ENCODE data around the gene PDSS2.

PDSS2 gene

DNA sequence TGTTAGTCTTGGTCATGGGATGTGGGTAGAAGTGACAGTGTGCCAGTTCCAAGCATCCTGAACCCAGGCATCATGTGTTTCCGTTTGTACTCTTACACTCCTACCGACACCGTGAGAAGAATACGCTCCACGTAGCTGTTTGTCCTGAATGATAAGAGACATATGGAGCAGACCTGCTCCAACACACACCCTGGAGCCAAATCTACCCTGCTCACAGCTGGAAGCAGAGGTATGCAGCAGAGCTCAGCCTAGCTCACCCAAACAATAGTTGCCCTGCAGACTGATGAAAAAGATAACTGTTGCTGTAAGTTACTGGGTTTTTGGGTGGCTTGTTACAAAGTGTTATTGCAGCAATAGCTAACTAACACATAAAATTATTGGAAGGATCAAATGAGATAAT is 14.3 kb upstream of the PDSS2 start:
- no peaks in the 10 kb centered on the region for H3K36me3 Mint-ChIP-seq (ENCODE audit: low read depth)

DNA sequence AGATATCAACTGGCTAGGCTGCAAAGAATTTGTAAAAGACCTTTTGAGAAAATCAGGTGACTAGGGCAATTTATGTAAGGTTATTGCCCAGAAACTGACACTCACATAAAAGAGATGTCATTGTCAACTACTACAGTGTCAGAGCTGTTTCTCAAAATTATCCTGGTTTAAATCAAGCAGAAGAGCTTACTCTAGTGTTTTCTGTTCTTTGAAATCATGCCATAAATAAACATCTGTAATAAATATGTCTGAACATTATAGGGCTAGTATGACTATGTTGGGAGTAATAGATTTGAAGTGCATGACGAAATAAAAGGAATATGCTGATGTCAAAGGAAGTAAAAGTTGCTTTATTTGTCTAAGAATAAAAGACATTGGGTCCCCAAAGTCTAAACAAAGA is 11.0 kb upstream of the PDSS2 start:
- Mint-ChIP-seq H3K27ac (no peak overlapping the region), H3K9me3 (no peaks in the 10 kb centered on the region), H3K4me3 (no peak overlapping the region), H3K27me3 (ENCODE audit: low read depth, poor library complexity) (peaks cover 12% of the 10 kb centered on the region), H3K36me3 (ENCODE audit: low read depth) (no peaks in the 10 kb centered on the region), H3K4me1 (peaks cover 6% of the 10 kb centered on the region)
- TF ChIP-seq, protein P1, sequence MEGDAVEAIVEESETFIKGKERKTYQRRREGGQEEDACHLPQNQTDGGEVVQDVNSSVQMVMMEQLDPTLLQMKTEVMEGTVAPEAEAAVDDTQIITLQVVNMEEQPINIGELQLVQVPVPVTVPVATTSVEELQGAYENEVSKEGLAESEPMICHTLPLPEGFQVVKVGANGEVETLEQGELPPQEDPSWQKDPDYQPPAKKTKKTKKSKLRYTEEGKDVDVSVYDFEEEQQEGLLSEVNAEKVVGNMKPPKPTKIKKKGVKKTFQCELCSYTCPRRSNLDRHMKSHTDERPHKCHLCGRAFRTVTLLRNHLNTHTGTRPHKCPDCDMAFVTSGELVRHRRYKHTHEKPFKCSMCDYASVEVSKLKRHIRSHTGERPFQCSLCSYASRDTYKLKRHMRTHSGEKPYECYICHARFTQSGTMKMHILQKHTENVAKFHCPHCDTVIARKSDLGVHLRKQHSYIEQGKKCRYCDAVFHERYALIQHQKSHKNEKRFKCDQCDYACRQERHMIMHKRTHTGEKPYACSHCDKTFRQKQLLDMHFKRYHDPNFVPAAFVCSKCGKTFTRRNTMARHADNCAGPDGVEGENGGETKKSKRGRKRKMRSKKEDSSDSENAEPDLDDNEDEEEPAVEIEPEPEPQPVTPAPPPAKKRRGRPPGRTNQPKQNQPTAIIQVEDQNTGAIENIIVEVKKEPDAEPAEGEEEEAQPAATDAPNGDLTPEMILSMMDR (IDR thresholded peaks at IDR 0.05): no peak
- DNase-seq: no peak

More for the DNA sequence above, 14.3 kb upstream of the PDSS2 start:
- Mint-ChIP-seq H3K27me3 (ENCODE audit: low read depth, poor library complexity) (peaks cover 15% of the 10 kb centered on the region), H3K9me3 (no peaks in the 10 kb centered on the region), H3K27ac (no peak overlapping the region), H3K4me3 (no peak overlapping the region), H3K4me1 (peaks cover 11% of the 10 kb centered on the region)
- TF ChIP-seq, protein P1 (IDR thresholded peaks at IDR 0.05): no peak
- no peak for DNase-seq

DNA sequence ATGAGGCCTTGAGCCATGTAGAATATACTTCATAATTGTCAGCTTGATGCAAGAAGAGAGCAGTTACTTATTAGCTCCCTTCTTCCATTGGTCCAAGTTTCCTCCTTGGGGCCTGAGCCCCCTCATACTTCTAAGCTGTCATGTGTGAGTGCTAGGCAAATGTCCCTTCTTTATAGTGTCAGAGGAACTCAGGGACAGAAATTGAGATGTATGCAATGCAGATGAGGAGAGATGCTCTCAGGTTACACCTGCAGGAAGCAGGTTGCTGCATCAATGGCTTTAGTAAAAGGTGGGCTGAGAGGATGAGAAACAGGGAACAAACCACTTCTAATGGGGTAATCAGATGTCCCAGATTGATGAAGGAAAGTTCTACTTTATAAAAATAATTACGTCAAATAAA is 6.7 kb upstream of the PDSS2 start:
- H3K4me3 Mint-ChIP-seq: no peak overlapping the region
- TF ChIP-seq, protein P1 (IDR thresholded peaks at IDR 0.05): no peak
- no peaks in the 10 kb centered on the region for H3K9me3 Mint-ChIP-seq
- peaks cover 10% of the 10 kb centered on the region for H3K4me1 Mint-ChIP-seq
- H3K27ac Mint-ChIP-seq: no peak overlapping the region
- H3K27me3 Mint-ChIP-seq (ENCODE audit: low read depth, poor library complexity): peaks cover 22% of the 10 kb centered on the region
- no peaks in the 10 kb centered on the region for H3K36me3 Mint-ChIP-seq (ENCODE audit: low read depth)
- no peak for DNase-seq

DNA sequence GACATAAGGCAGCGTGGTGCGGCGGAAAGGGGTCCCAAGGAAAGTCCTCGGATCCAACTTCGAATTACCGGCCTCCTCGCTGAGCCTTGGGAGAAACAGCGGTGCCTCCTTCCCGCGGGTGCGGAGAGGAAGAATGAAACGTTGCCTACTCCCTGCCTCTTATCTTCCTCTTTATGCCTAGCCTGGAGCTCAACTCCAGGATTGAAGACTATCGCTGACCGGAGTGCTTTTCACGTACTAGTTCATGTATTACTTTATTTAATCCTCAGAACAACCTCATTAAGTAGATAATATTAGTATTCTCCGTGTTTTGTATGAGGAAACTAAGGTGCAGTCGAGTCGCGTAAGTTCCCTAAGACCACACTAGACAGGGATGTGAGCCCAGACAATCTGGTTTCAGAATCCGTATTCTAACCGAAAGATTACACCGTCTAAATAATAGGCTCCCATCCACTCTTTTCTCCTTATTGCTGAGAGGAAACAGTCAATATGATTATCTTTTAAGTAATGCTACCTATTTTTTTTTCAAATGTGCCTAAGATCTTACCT is 793 bp upstream of the PDSS2 start:
- no peak for DNase-seq
- TF ChIP-seq, protein P1 (IDR thresholded peaks at IDR 0.05): no peak
- H3K27ac Mint-ChIP-seq: peak overlapping the region; percentile 18
- H3K4me1 Mint-ChIP-seq: peaks cover 24% of the 10 kb centered on the region
- peaks cover 14% of the 10 kb centered on the region for H3K27me3 Mint-ChIP-seq (ENCODE audit: low read depth, poor library complexity)
- peak overlapping the region; percentile 91 for H3K4me3 Mint-ChIP-seq
- H3K36me3 Mint-ChIP-seq (ENCODE audit: low read depth): peaks cover under 1% of the 10 kb centered on the region
- H3K9me3 Mint-ChIP-seq: no peaks in the 10 kb centered on the region

GRCh38 chr6:107458672-107459282 is 587 bp downstream of the PDSS2 start:
- Mint-ChIP-seq H3K36me3 (ENCODE audit: low read depth) (peaks cover 8% of the 10 kb centered on the region), H3K4me1 (peaks cover 24% of the 10 kb centered on the region), H3K9me3 (no peaks in the 10 kb centered on the region), H3K27me3 (ENCODE audit: low read depth, poor library complexity) (peaks cover 13% of the 10 kb centered on the region), H3K27ac (peak overlapping the region; percentile 85), H3K4me3 (peak overlapping the region; percentile 91)
- no peak for DNase-seq
- TF ChIP-seq, protein P1 (IDR thresholded peaks at IDR 0.05): no peak

DNA sequence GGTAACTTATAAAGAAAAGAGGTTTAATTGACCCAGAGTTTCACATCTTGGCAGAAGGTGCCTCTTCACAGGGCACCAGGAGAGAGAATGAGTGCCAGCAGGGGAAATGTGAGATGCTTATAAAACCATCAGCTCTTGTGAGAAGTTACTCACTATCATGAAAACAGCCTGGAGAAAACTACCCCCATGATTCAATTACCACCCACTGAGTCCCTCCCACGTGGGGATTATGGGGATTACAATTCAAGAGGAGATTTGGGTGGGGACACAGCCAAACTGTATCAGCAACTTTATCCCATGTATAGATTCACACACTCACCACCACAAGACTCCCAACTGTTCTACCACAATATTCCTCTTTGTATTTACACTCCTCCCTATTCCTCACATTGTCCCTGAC is 10.6 kb downstream of the PDSS2 start:
- peaks cover 3% of the 10 kb centered on the region for H3K27me3 Mint-ChIP-seq (ENCODE audit: low read depth, poor library complexity)
- no peak for DNase-seq
- peaks cover 81% of the 10 kb centered on the region for H3K36me3 Mint-ChIP-seq (ENCODE audit: low read depth)
- peaks cover 56% of the 10 kb centered on the region for H3K9me3 Mint-ChIP-seq
- no peaks in the 10 kb centered on the region for H3K4me1 Mint-ChIP-seq
- TF ChIP-seq, protein P1 (IDR thresholded peaks at IDR 0.05): no peak
- H3K4me3 Mint-ChIP-seq: no peak overlapping the region
- H3K27ac Mint-ChIP-seq: no peak overlapping the region
